ENCODE measurements around the gene MOSPD2.

GRCh38 chrX:14915596-14915995 lies 42.4 kb downstream of the MOSPD2 start:
- TF ChIP-seq POLR2A (IDR thresholded peaks at IDR 0.05) (no peak), CTCF (IDR thresholded peaks at IDR 0.05) (no peak), POLR2AphosphoS5 (IDR thresholded peaks at IDR 0.05) (no peak)

All from gastroesophageal sphincter (tissue), 3 donors.